WTC11 (cell line): Measurements from ENCODE around the gene CDC42EP4.

ENCODE experiments used
- ELF4 ChIP-seq: sonication (generic); formaldehyde crosslinking; IDR thresholded peaks from 2 replicates; pipeline ENCODE4 v1.8.1; 2022; ENCODE audit warnings: low read depth, mild to moderate bottlenecking, moderate library complexity, missing genetic modification reagents
- ESRRA ChIP-seq: sonication (generic); formaldehyde crosslinking; IDR thresholded peaks from 2 replicates; pipeline ENCODE4 v1.8.1; 2022; ENCODE audit warnings: mild to moderate bottlenecking, missing genetic modification reagents, borderline replicate concordance
- SOX15 ChIP-seq: fragments of 250-450 bp; sonication (Bioruptor Pico); IDR thresholded peaks from 2 replicates; pipeline ENCODE4 v1.9.0; 2021; ENCODE audit warnings: mild to moderate bottlenecking
- SP1 ChIP-seq: sonication (generic); formaldehyde crosslinking; conservative IDR thresholded peaks from 2 replicates; pipeline ENCODE4 v1.8.1; 2022; ENCODE audit warnings: missing genetic modification reagents
- USF1 ChIP-seq: sonication (generic); formaldehyde crosslinking; IDR thresholded peaks from 2 replicates; pipeline ENCODE4 v1.8.0; 2022; ENCODE audit warnings: mild to moderate bottlenecking, missing genetic modification reagents
- TF ChIP-seq, protein P1 (sequence below): sonication (generic); formaldehyde crosslinking; IDR thresholded peaks from 2 replicates; pipeline ENCODE4 v1.8.1; 2022; ENCODE audit warnings: low read depth, missing genetic modification reagents, borderline replicate concordance
- TF ChIP-seq, protein P2 (sequence below): sonication (generic); formaldehyde crosslinking; IDR thresholded peaks from 2 replicates; pipeline ENCODE4 v1.8.1; 2022; ENCODE audit warnings: low read depth, mild to moderate bottlenecking, moderate library complexity, missing genetic modification reagents, borderline replicate concordance
- TF ChIP-seq, protein P3 (sequence below): fragments of 200-600 bp; IDR thresholded peaks from 2 replicates; pipeline ENCODE4 v1.8.0; 2022; ENCODE audit warnings: antibody characterized with exemption
- TF ChIP-seq, protein P4 (sequence below): sonication (generic); formaldehyde crosslinking; IDR thresholded peaks from 2 replicates; pipeline ENCODE4 v1.8.1; 2023; ENCODE audit warnings: mild to moderate bottlenecking, missing genetic modification reagents, borderline replicate concordance
- TF ChIP-seq, protein P5 (sequence below): sonication (generic); formaldehyde crosslinking; IDR thresholded peaks from 2 replicates; pipeline ENCODE4 v1.8.1; 2023; ENCODE audit warnings: mild to moderate bottlenecking, missing genetic modification reagents, moderate library complexity

DNA sequence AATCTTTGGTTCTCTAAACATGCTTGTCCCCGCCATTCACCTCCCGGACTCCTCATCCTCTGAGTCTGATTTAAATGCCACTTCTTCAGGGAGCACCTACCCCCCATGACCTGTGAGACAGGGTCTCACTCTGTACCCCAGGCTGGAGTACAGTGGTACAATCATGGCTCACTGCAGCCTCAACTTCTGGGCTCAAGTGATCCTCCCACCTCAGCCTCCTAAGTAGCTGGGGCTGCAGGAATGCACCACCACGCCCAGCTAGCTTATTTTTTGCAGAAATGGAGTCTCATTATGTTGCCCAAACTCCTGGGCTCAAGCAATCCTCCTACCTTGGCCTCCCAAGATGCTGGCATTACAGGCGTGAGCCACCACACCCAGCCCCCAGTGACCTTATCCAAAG, 37.3 kb downstream of the CDC42EP4 start:
- TF ChIP-seq USF1 (CRISPR knock-in tag) (no peak), SOX15 (no peak), ESRRA (CRISPR knock-in tag) (no peak), SP1 (no peak), ELF4 (CRISPR knock-in tag) (no peak)
- TF ChIP-seq, protein P1, sequence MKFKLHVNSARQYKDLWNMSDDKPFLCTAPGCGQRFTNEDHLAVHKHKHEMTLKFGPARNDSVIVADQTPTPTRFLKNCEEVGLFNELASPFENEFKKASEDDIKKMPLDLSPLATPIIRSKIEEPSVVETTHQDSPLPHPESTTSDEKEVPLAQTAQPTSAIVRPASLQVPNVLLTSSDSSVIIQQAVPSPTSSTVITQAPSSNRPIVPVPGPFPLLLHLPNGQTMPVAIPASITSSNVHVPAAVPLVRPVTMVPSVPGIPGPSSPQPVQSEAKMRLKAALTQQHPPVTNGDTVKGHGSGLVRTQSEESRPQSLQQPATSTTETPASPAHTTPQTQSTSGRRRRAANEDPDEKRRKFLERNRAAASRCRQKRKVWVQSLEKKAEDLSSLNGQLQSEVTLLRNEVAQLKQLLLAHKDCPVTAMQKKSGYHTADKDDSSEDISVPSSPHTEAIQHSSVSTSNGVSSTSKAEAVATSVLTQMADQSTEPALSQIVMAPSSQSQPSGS (CRISPR knock-in tag), result no peak
- TF ChIP-seq, protein P2, sequence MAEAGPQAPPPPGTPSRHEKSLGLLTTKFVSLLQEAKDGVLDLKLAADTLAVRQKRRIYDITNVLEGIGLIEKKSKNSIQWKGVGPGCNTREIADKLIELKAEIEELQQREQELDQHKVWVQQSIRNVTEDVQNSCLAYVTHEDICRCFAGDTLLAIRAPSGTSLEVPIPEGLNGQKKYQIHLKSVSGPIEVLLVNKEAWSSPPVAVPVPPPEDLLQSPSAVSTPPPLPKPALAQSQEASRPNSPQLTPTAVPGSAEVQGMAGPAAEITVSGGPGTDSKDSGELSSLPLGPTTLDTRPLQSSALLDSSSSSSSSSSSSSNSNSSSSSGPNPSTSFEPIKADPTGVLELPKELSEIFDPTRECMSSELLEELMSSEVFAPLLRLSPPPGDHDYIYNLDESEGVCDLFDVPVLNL, result no peak
- TF ChIP-seq, protein P3, sequence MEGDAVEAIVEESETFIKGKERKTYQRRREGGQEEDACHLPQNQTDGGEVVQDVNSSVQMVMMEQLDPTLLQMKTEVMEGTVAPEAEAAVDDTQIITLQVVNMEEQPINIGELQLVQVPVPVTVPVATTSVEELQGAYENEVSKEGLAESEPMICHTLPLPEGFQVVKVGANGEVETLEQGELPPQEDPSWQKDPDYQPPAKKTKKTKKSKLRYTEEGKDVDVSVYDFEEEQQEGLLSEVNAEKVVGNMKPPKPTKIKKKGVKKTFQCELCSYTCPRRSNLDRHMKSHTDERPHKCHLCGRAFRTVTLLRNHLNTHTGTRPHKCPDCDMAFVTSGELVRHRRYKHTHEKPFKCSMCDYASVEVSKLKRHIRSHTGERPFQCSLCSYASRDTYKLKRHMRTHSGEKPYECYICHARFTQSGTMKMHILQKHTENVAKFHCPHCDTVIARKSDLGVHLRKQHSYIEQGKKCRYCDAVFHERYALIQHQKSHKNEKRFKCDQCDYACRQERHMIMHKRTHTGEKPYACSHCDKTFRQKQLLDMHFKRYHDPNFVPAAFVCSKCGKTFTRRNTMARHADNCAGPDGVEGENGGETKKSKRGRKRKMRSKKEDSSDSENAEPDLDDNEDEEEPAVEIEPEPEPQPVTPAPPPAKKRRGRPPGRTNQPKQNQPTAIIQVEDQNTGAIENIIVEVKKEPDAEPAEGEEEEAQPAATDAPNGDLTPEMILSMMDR, result no peak
- TF ChIP-seq, protein P4, sequence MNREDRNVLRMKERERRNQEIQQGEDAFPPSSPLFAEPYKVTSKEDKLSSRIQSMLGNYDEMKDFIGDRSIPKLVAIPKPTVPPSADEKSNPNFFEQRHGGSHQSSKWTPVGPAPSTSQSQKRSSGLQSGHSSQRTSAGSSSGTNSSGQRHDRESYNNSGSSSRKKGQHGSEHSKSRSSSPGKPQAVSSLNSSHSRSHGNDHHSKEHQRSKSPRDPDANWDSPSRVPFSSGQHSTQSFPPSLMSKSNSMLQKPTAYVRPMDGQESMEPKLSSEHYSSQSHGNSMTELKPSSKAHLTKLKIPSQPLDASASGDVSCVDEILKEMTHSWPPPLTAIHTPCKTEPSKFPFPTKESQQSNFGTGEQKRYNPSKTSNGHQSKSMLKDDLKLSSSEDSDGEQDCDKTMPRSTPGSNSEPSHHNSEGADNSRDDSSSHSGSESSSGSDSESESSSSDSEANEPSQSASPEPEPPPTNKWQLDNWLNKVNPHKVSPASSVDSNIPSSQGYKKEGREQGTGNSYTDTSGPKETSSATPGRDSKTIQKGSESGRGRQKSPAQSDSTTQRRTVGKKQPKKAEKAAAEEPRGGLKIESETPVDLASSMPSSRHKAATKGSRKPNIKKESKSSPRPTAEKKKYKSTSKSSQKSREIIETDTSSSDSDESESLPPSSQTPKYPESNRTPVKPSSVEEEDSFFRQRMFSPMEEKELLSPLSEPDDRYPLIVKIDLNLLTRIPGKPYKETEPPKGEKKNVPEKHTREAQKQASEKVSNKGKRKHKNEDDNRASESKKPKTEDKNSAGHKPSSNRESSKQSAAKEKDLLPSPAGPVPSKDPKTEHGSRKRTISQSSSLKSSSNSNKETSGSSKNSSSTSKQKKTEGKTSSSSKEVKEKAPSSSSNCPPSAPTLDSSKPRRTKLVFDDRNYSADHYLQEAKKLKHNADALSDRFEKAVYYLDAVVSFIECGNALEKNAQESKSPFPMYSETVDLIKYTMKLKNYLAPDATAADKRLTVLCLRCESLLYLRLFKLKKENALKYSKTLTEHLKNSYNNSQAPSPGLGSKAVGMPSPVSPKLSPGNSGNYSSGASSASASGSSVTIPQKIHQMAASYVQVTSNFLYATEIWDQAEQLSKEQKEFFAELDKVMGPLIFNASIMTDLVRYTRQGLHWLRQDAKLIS, result no peak
- TF ChIP-seq, protein P5, sequence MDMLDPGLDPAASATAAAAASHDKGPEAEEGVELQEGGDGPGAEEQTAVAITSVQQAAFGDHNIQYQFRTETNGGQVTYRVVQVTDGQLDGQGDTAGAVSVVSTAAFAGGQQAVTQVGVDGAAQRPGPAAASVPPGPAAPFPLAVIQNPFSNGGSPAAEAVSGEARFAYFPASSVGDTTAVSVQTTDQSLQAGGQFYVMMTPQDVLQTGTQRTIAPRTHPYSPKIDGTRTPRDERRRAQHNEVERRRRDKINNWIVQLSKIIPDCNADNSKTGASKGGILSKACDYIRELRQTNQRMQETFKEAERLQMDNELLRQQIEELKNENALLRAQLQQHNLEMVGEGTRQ, result no peak
